Measurements from ENCODE around the gene NAA16. TPM values are rescaled to one million over a fixed set of nuclear protein-coding genes. Genes with fewer than 3 reads are reported as not detected.
A peak's percentile ranks its signal among the peaks of the same experiment; 100 is the strongest.

The NAA16 gene
- total RNA-seq, 1 experiment from 2014 or later: 32.4 TPM

DNA sequence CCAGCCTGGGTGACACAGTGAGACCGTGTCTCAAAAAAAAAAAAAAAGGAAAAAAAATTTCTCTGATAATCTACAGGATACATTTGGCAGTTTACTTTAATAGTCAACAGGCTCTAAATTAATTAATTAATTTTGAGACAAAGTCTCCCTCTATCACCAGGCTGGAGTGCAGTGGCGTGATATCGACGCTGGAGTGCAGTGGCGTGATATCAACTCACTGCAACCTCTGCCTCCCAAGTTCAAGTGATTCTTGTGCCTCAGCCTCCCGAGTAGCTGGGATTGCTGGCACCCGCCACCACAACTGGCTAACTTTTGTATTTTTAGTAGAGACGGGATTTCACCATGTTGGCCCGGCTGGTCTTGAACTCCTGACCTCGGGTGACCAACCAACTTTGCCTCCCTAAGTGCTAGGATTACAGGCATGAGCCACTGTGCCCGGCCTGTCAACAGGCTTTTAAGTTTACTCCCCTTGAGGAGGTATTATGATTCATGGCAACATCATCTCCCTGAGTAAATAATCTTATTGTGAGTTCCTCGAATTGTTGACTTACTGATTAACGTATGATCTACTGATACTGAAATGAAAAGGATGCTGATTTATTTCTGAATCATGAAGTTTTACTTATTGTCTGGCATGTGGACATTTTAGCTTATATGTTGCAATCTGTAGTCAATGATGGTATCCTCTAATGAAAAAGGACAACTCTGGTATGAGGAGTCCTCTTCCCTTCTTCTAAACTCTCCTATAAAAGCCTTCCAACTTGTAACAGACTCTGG is 26.4 kb upstream of the NAA16 start:
- ChIA-PET POLR2A (interaction anchor here (0.6 kb wide), 1 partner anchor 282 kb away, joined by 4 read pairs; no protein-coding TSS in a partner anchor), CTCF (no interaction called here)
- no TSS peak for BruUV-seq (replicated peaks)
- TF ChIP-seq, protein P1, sequence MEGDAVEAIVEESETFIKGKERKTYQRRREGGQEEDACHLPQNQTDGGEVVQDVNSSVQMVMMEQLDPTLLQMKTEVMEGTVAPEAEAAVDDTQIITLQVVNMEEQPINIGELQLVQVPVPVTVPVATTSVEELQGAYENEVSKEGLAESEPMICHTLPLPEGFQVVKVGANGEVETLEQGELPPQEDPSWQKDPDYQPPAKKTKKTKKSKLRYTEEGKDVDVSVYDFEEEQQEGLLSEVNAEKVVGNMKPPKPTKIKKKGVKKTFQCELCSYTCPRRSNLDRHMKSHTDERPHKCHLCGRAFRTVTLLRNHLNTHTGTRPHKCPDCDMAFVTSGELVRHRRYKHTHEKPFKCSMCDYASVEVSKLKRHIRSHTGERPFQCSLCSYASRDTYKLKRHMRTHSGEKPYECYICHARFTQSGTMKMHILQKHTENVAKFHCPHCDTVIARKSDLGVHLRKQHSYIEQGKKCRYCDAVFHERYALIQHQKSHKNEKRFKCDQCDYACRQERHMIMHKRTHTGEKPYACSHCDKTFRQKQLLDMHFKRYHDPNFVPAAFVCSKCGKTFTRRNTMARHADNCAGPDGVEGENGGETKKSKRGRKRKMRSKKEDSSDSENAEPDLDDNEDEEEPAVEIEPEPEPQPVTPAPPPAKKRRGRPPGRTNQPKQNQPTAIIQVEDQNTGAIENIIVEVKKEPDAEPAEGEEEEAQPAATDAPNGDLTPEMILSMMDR (IDR thresholded peaks at IDR 0.05; ENCODE audit: insufficient read depth in 1 of 2, low read depth in 1 of 2, low read length in 1 of 2, severe bottlenecking in 1 of 2, unreplicated experiment in 1 of 2): no peak
- H3K4me3 ChIP-seq (ENCODE audit: low read depth, low read length): no peak overlapping the region
- H3K4me1 ChIP-seq: no peaks in the 10 kb centered on the region
- peaks cover 7% of the 10 kb centered on the region for H3K4me1 Mint-ChIP-seq (ENCODE audit: low read depth, unreplicated experiment)
- no peaks in the 10 kb centered on the region for H3K9me3 Mint-ChIP-seq (ENCODE audit: unreplicated experiment)
- no peaks in the 10 kb centered on the region for H3K36me3 ChIP-seq (ENCODE audit: control insufficient read depth, insufficient read depth, low read length)
- H3K4me3 Mint-ChIP-seq (ENCODE audit: unreplicated experiment): no peak overlapping the region
- intact Hi-C loops (cut with micrococcal nuclease; ENCODE audit: unreplicated experiment): no loop called here
- H3K27me3 Mint-ChIP-seq (ENCODE audit: insufficient read depth, unreplicated experiment): no peaks in the 10 kb centered on the region
- peak in 1 of 2 experiments; percentile 15 for DNase-seq
- no peaks in the 10 kb centered on the region for H3K27me3 ChIP-seq (replicated peaks; ENCODE audit: control insufficient read depth, insufficient read depth, low read length)
- peak overlapping the region; percentile 59 for H3K27ac Mint-ChIP-seq (ENCODE audit: unreplicated experiment)
- no peaks in the 10 kb centered on the region for H3K36me3 Mint-ChIP-seq (ENCODE audit: insufficient read depth, unreplicated experiment)
- no peaks in the 10 kb centered on the region for H3K9me3 ChIP-seq

DNA sequence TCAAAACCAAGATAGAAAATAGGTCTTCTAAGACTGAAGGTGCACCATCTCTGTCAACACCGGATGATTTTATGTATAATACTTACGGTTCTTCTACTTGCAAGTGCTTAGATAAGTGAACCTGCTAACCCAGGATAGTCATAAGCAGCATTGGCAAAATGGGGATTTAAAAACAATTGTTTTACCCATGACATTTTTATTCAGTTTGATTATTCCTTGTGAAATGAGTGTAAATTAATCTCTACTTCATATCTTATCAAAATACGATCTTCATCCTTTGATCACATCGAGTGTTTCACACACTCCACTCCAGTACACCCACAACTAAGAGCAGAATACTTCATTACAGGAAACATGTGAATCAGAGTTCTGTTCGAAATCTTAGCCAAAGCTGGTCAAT is 24.7 kb upstream of the NAA16 start:
- no TSS peak for BruUV-seq (replicated peaks)
- Histone ChIP-seq H3K4me3 (ENCODE audit: low read depth, low read length) (no peak overlapping the region), H3K9me3 (no peaks in the 10 kb centered on the region), H3K4me1 (no peaks in the 10 kb centered on the region), H3K27me3 (replicated peaks; ENCODE audit: control insufficient read depth, insufficient read depth, low read length) (no peaks in the 10 kb centered on the region), H3K36me3 (ENCODE audit: control insufficient read depth, insufficient read depth, low read length) (no peaks in the 10 kb centered on the region)
- H3K4me3 Mint-ChIP-seq (ENCODE audit: unreplicated experiment): no peak overlapping the region
- intact Hi-C loops (cut with micrococcal nuclease; ENCODE audit: unreplicated experiment): no loop called here
- TF ChIP-seq, protein P1 (IDR thresholded peaks at IDR 0.05; ENCODE audit: insufficient read depth in 1 of 2, low read depth in 1 of 2, low read length in 1 of 2, severe bottlenecking in 1 of 2, unreplicated experiment in 1 of 2): no peak
- ChIA-PET POLR2A (no interaction called here), CTCF (no interaction called here)
- no peak overlapping the region for H3K27ac Mint-ChIP-seq (ENCODE audit: unreplicated experiment)
- no peaks in the 10 kb centered on the region for H3K36me3 Mint-ChIP-seq (ENCODE audit: insufficient read depth, unreplicated experiment)
- no peak for DNase-seq
- peaks cover 7% of the 10 kb centered on the region for H3K4me1 Mint-ChIP-seq (ENCODE audit: low read depth, unreplicated experiment)
- H3K9me3 Mint-ChIP-seq (ENCODE audit: unreplicated experiment): peaks cover 4% of the 10 kb centered on the region
- no peaks in the 10 kb centered on the region for H3K27me3 Mint-ChIP-seq (ENCODE audit: insufficient read depth, unreplicated experiment)

DNA sequence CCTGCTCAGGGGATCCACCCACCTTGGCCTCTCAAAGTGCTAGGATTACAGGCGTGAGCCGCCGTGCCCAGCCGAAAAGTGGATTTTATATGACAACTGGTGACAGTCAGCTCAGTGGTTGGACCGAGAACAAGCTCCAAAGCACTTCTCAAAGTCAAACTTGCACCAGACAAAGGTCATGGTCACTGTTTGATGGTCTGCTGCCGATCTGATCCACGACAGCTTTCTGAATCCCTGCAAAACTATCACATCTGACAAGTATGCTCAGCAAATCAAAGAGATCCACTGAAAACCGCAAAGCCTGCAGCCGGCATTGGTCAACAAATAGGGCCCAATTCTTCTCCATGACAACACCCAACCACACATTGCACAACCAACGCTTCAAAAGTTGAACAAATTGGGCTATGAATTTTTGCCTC is 21.6 kb upstream of the NAA16 start:
- intact Hi-C loops (cut with micrococcal nuclease; ENCODE audit: unreplicated experiment): no loop called here
- POLR2A ChIA-PET: interaction anchor here (0.5 kb wide), 1 partner anchor 89 kb away, joined by 3 read pairs; no protein-coding TSS in a partner anchor
- Mint-ChIP-seq H3K4me3 (ENCODE audit: unreplicated experiment) (no peak overlapping the region), H3K9me3 (ENCODE audit: unreplicated experiment) (peaks cover 10% of the 10 kb centered on the region), H3K27ac (ENCODE audit: unreplicated experiment) (no peak overlapping the region), H3K27me3 (ENCODE audit: insufficient read depth, unreplicated experiment) (no peaks in the 10 kb centered on the region), H3K4me1 (ENCODE audit: low read depth, unreplicated experiment) (peaks cover 7% of the 10 kb centered on the region), H3K36me3 (ENCODE audit: insufficient read depth, unreplicated experiment) (no peaks in the 10 kb centered on the region)
- Histone ChIP-seq H3K27me3 (replicated peaks; ENCODE audit: control insufficient read depth, insufficient read depth, low read length) (no peaks in the 10 kb centered on the region), H3K4me3 (ENCODE audit: low read depth, low read length) (no peak overlapping the region), H3K36me3 (ENCODE audit: control insufficient read depth, insufficient read depth, low read length) (no peaks in the 10 kb centered on the region), H3K9me3 (no peaks in the 10 kb centered on the region), H3K4me1 (no peaks in the 10 kb centered on the region)
- BruUV-seq (replicated peaks): no TSS peak
- no peak for DNase-seq
- TF ChIP-seq, protein P1 (IDR thresholded peaks at IDR 0.05; ENCODE audit: insufficient read depth in 1 of 2, low read depth in 1 of 2, low read length in 1 of 2, severe bottlenecking in 1 of 2, unreplicated experiment in 1 of 2): no peak
- CTCF ChIA-PET: no interaction called here

Data from Caco-2 (cell line).